Peyer's patch (tissue), 4 donors: ENCODE data around the gene ZNF326. TPM values are rescaled to one million over a fixed set of nuclear protein-coding genes. Genes with fewer than 3 reads are reported as not detected.
"Not testable (repeated sequence)": the region's sequence is repeated elsewhere in the genome, so short reads cannot be mapped to it uniquely, and the experiment has no call there.

Experiments used
- DNase-seq, 3 donors: peaks; one replicate each; pipeline ENCODE4 v3.0.0-alpha.2; 2017 to 2019
- H3K27ac ChIP-seq, 4 donors: fragments of 200-600 bp; sonication (generic); one replicate each; pipeline ENCODE4 v1.5.1; 2016 to 2019
- H3K27me3 ChIP-seq, 2 donors: fragments of 200-600 bp; sonication (generic); one replicate each; pipeline ENCODE4 v1.5.1; 2019
- H3K36me3 ChIP-seq, 3 donors: fragments of 200-600 bp; sonication (generic); one replicate each; pipeline ENCODE4 v1.5.1; 2016 to 2019
- H3K4me1 ChIP-seq, 4 donors: fragments of 200-600 bp; sonication (generic); one replicate each; pipeline ENCODE4 v1.5.1; 2016 to 2019
- H3K4me3 ChIP-seq, 4 donors: fragments of 200-600 bp; sonication (generic); 1 replicate in 3 of 4; 2 replicates in 1 of 4; pipeline ENCODE4 v1.5.1; 2016 to 2019; ENCODE audit warnings: mild to moderate bottlenecking in 1 of 4
- H3K9me3 ChIP-seq, 4 donors: fragments of 200-600 bp; sonication (generic); one replicate each; pipeline ENCODE4 v1.5.1; 2016 to 2019; ENCODE audit warnings: mild to moderate bottlenecking in 1 of 4
- CTCF ChIP-seq, 6 experiments: fragments of 450-650 bp in 4 of 6; fragments of 200-600 bp in 2 of 6; sonication (generic) in 1 of 6; IDR thresholded peaks; one replicate each; pipeline ENCODE4 v1.5.1; 2017 to 2019; ENCODE audit warnings: antibody characterized with exemption in 6 of 6, mild to moderate bottlenecking in 3 of 6, moderate library complexity in 1 of 6
- POLR2A ChIP-seq, 2 donors: fragments of 450-650 bp; IDR thresholded peaks; one replicate each; pipeline ENCODE4 v1.5.1; 2017; ENCODE audit warnings: antibody characterized with exemption in 2 of 2, mild to moderate bottlenecking in 2 of 2, moderate library complexity in 2 of 2
- total RNA-seq, 4 donors: library from RNA; depleted of rRNA; stranded (reverse); fragments of >200 nt; gene quantifications; one replicate each; pipeline ENCODE4 v1.1.0, GENCODE V29; 2016

Gene ZNF326
- total RNA-seq, 4 donors from 2014 or later, result 22.3 to 49.9 (median 47.1) TPM

- DNase-seq, result no peak
- Histone ChIP-seq H3K4me3 (no peak overlapping the region), H3K27ac (no peak overlapping the region), H3K27me3 (no peaks in the 10 kb centered on the region), H3K36me3 (no peaks in the 10 kb centered on the region), H3K9me3 (no peaks in the 10 kb centered on the region), H3K4me1 (no peaks in the 10 kb centered on the region)
- TF ChIP-seq POLR2A (IDR thresholded peaks at IDR 0.05) (no peak), CTCF (IDR thresholded peaks at IDR 0.05) (no peak)
Measured at GRCh38 chr1:90046635-90047034, 51.7 kb downstream of the ZNF326 start.

GRCh38 chr1:90048043-90048442 is 53.1 kb downstream of the ZNF326 start:
- no peak for TF ChIP-seq CTCF (IDR thresholded peaks at IDR 0.05)
- no peak for TF ChIP-seq POLR2A (IDR thresholded peaks at IDR 0.05)

GRCh38 chr1:90062700-90063643 is 68.1 kb downstream of the ZNF326 start:
- H3K4me3 ChIP-seq, H3K9me3 ChIP-seq, H3K4me1 ChIP-seq, H3K36me3 ChIP-seq, H3K27me3 ChIP-seq, DNase-seq, H3K27ac ChIP-seq: not testable (repeated sequence)

More at GRCh38 chr1:90048043-90048442, 53.1 kb downstream of the ZNF326 start:
- Histone ChIP-seq H3K4me3 (no peak overlapping the region), H3K9me3 (no peaks in the 10 kb centered on the region), H3K4me1 (no peaks in the 10 kb centered on the region), H3K36me3 (no peaks in the 10 kb centered on the region), H3K27ac (no peak overlapping the region), H3K27me3 (no peaks in the 10 kb centered on the region)
- DNase-seq, result no peak

- H3K4me1 ChIP-seq, H3K9me3 ChIP-seq, DNase-seq, H3K36me3 ChIP-seq, H3K4me3 ChIP-seq, H3K27ac ChIP-seq, H3K27me3 ChIP-seq: not testable (repeated sequence)
Measured at GRCh38 chr1:90064109-90064508, 69.2 kb downstream of the ZNF326 start.

GRCh38 chr1:90067194-90067931 is 72.5 kb downstream of the ZNF326 start:
- Histone ChIP-seq H3K4me3 (no peak overlapping the region), H3K4me1 (no peaks in the 10 kb centered on the region), H3K36me3 (no peaks in the 10 kb centered on the region), H3K9me3 (no peaks in the 10 kb centered on the region), H3K27ac (no peak overlapping the region), H3K27me3 (no peaks in the 10 kb centered on the region)
- no peak for DNase-seq
- TF ChIP-seq POLR2A (IDR thresholded peaks at IDR 0.05) (no peak), CTCF (IDR thresholded peaks at IDR 0.05) (no peak)

DNA sequence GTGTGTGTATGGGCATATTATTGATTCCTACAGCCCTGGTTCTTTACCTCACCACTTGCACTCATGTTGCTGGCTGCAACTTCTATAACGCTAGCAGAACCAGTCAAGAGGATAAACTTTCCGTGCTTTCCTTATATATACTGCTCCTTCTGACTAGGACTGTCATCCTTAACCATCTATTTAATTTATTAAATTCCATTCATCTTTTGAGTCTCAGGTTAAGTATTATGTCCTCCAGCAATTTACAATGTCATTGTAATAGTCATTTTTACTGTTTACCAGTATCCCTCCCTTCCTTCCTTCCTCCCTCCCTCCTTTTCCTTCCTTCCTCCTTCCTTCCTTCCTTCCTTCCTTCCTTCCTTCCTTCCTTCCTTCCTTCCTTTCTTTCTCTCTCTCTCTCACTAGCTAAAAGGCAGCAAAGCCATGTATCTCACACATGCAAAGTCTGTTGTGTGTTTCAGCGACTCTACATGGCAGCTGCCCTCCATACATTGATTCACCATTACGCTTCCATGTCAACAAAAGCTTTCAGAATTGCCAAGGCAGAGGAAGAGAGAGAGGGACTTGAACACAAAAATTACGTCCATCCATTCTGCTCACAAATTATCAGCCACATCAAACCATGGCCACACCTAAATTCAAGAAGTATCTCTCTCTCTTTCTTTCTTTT is 73.8 kb downstream of the ZNF326 start:
- H3K4me3 ChIP-seq, result no peak overlapping the region
- TF ChIP-seq POLR2A (IDR thresholded peaks at IDR 0.05), result no peak
- TF ChIP-seq CTCF (IDR thresholded peaks at IDR 0.05), result no peak
- no peaks in the 10 kb centered on the region for H3K4me1 ChIP-seq
- no peaks in the 10 kb centered on the region for H3K36me3 ChIP-seq
- no peaks in the 10 kb centered on the region for H3K27me3 ChIP-seq
- no peak for DNase-seq
- no peaks in the 10 kb centered on the region for H3K9me3 ChIP-seq
- no peak overlapping the region for H3K27ac ChIP-seq
